ENCODE measurements around the gene BPGM. TPM values are rescaled to one million over a fixed set of nuclear protein-coding genes. Genes with fewer than 3 reads are reported as not detected.
"Not testable (repeated sequence)": the region's sequence is repeated elsewhere in the genome, so short reads cannot be mapped to it uniquely, and the experiment has no call there.

BPGM gene
- total RNA-seq, 1 experiment from 2014 or later: 71.2 TPM

DNA sequence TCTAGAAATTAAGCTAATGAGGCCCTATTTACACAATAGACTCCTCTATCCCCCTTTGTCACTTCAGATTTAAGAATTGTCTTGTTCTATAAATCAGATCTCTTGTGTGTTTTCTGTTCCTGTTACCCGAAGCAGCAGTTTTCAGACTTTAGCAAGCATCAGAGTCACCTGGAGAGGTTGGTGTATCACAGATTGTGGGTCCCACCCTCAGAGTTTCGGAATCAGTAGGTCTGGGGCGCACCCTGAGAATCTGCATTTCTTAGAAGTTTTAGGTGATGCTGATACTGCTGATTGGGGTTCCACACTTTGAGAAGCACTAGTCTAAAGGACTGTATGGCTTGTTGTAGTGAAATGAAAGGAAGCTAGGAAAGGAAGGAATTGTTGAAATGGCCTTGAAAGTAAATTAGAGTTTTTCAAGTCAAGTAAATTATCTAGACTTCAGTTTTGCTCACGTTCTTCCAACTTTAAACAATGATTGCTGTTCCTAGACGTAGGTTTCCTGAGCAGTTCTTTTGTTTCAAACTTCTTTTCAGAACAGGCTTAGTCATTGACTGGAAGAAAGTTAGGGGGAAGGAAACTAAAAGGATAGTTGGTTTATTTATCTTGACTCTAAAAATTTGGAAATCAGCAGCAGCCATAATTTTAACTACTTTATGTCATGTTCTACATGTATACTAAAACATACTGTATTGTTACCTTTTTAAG, 15.7 kb downstream of the BPGM start:
- no peak for DNase-seq (ENCODE audit: low read depth)

DNA sequence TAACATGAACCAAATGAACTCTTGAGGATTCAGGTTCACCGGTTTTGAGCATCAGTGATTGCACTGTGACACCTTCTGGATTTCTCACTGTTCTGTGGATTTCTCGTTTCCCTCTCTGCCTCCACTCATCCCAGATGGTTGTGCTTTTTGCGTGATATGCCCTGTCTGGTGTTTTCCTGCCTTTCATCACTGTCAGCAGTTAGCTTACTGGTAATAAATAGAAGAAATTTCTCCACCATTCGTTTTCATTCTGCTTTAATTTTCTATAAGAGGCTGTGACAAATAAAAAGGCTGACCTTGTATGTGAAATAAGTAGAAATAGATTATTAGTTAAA, 16.2 kb downstream of the BPGM start:
- DNase-seq (ENCODE audit: low read depth): no peak

DNA sequence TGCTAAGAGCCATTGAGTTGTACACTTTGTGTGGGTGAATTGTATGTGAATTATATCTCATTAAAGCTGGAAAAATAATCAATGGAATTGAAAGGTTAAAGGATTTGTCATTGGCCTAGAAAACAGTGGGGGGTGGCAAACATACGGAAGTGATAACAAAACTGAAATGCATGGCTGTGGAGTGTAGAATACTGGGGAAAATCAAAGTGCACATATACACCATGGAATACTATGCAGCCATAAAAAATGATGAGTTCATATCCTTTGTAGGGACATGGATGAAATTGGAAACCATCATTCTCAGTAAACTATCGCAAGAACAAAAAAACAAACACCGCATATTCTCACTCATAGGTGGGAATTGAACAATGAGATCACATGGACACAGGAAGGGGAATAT, 18.4 kb downstream of the BPGM start:
- DNase-seq (ENCODE audit: low read depth): not testable (repeated sequence)

GRCh38 chr7:134667899-134668298, 21.2 kb downstream of the BPGM start:
- DNase-seq (ENCODE audit: low read depth): no peak

GRCh38 chr7:134669388-134669787, 22.7 kb downstream of the BPGM start:
- peak; percentile 53 for DNase-seq (ENCODE audit: low read depth)

DNA sequence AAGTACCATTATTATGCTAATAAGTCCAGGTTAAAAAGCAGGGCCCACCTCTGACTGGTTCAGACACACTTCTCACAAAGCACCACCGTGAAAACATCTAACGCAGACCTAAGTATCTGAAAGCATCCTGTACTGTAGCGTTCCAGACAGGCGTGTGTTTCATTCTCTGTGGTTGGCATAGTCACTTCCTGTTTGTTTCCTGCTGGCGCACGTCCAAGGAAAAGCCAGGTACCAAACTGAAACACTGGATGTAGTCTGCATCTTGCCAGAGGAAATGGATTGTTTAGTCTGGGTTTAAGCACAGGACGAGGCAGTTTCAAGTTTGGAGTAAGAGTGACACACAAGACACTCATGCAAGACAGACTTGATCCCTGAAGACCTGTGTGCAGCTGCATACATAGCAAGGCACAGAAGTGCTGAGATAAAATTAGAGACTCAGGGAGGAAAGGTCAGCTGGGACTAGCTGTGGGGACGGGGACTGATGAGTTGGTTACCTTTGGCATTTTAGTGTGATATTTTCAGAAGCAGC, 23.3 kb downstream of the BPGM start:
- peak; percentile 100 for DNase-seq (ENCODE audit: low read depth)

DNA sequence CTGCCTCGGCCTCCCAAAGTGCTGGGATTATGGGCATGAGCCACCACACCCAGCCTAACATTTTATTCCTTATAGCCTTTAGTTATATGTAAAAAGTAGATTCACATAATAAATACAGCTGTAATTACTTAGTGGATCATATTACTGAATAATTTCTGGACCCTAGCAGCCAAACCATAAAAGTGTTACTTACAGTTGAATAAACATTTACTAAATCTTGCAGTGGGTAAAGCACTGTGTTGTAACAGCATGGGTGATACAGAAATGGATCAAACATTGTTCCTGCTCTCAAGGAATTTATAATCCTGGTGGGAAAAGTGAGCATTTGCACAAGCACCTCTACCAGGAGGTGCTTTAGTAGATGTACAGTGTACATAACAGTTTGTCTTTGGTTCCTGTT, 25.0 kb downstream of the BPGM start:
- no peak for DNase-seq (ENCODE audit: low read depth)

GRCh38 chr7:134674424-134674823, 27.8 kb downstream of the BPGM start:
- no peak for DNase-seq (ENCODE audit: low read depth)

GRCh38 chr7:134676743-134677142, 30.1 kb downstream of the BPGM start:
- no peak for DNase-seq (ENCODE audit: low read depth)

DNA sequence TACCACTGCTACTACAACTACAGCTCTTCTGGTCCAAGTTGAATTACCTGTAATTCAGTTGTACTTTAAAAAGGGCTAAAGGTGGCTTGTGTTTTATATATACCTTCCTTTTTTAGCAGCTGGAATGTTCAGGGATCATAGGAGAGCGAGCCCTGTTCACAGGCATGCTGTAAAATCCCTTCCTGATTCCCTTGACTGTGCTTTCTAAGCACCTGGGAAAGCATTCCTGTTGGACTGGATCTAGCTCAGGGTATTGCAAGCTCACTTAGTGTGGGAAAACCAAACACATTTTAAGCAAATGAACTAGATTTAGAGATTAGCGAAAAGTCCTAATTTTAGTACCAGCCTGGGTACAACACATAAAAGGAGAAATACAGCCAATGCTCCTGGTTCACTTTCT, 31.5 kb downstream of the BPGM start:
- no peak for DNase-seq (ENCODE audit: low read depth)

GRCh38 chr7:134679006-134679405, 32.4 kb downstream of the BPGM start:
- no peak for DNase-seq (ENCODE audit: low read depth)

- peak; percentile 38 for DNase-seq (ENCODE audit: low read depth)
These were observed 37.5 kb downstream of the BPGM start for GRCh38 chr7:134684165-134684564.

- DNase-seq (ENCODE audit: low read depth): no peak
These were observed 38.6 kb downstream of the BPGM start for GRCh38 chr7:134685250-134685649.

DNA sequence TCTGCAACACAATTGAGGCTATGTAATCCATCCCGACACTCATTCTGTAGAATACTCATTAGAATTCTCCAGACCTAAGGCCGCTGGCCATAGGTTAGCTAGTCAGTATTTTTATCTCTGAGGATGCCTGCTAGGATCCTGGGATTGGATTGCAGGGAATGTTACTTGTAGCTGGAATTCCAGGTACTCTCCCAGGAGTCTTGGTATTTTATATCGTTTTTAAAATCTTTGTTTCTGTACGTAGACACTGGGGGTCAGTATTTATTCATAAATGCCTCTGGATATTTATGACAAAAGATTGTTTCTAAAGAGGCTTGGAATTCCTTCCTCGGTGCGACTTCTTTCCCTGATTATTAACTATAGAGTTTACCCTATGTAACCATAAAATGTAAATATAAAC, 40.1 kb downstream of the BPGM start:
- no peak for DNase-seq (ENCODE audit: low read depth)

GRCh38 chr7:134689550-134689949, 42.9 kb downstream of the BPGM start:
- not testable (repeated sequence) for DNase-seq (ENCODE audit: low read depth)

GRCh38 chr7:134690016-134690415, 43.4 kb downstream of the BPGM start:
- DNase-seq (ENCODE audit: low read depth): peak; percentile 56

- DNase-seq (ENCODE audit: low read depth): peak; percentile 29
These were observed 44.2 kb downstream of the BPGM start for GRCh38 chr7:134690614-134691504.

DNA sequence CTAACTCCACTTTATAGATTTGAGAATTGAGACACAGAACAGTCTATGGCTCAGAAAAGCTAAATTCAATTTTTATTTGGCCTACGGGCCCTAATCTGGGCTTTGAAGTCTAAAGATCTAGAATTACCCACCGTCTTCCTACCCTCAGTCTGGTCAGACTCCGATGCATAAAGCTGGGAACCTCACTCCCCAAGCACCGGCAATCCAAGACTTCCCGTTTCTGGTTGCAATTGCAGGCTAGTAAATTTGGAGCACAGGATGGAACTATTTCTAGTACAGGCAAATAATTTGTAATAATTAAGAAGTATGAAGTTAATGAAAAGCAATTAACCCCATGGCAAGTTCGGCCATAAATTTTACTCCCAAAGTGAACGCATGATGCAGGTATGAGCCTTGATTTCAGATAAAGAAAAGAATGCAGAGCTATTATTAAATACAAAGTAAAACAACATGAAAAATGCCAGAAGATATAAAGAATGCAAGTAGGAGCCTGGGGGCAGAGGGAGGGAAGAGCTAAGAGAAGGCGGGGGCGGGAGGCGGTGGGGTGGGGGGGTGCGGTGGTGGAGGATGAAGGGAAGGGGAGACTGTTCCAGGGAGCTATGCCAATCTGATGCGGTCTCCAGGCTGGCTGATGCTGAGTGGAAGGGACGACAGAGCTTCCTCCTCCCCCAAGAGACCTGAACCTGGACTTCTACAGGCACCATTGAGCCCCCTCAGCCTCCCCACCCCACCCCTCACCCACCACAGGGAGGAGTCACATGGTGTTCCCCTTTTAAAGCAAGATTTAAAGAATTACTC, 45.1 kb downstream of the BPGM start:
- peak; percentile 63 for DNase-seq (ENCODE audit: low read depth)

- peak; percentile 78 for DNase-seq (ENCODE audit: low read depth)
These were observed 45.7 kb downstream of the BPGM start for GRCh38 chr7:134692344-134692705.

- peak; percentile 98 for DNase-seq (ENCODE audit: low read depth)
These were observed 46.6 kb downstream of the BPGM start for GRCh38 chr7:134693256-134693655.

- DNase-seq (ENCODE audit: low read depth): no peak
These were observed 47.6 kb downstream of the BPGM start for GRCh38 chr7:134694299-134694698.

- no peak for DNase-seq (ENCODE audit: low read depth)
These were observed 48.1 kb downstream of the BPGM start for GRCh38 chr7:134694767-134695166.
